ENCODE data around the gene IPO11. TPM values are rescaled to one million over a fixed set of nuclear protein-coding genes. Genes with fewer than 3 reads are reported as not detected.

The IPO11 gene
- 71.7 and 120 TPM in 2 replicates for total RNA-seq

- peak; percentile 99 for DNase-seq (ENCODE audit: low read depth in 2 of 2)
Measured at GRCh38 chr5:62412549-62413329, at the start of gene IPO11. TSS of gene IPO11 (plus strand) at chr5:62412763. CDS start at chr5:62437280, 24,517 bp downstream.

GRCh38 chr5:62369039-62369438, 43.5 kb upstream of the IPO11 start:
- no peak for DNase-seq (ENCODE audit: low read depth in 2 of 2)

- DNase-seq (ENCODE audit: low read depth in 2 of 2): no peak
Measured at GRCh38 chr5:62371409-62371808, 41.2 kb upstream of the IPO11 start.

GRCh38 chr5:62372600-62372999, 40.0 kb upstream of the IPO11 start:
- DNase-seq (ENCODE audit: low read depth in 2 of 2): no peak

GRCh38 chr5:62373382-62373781, 39.2 kb upstream of the IPO11 start:
- DNase-seq (ENCODE audit: low read depth in 2 of 2): no peak

GRCh38 chr5:62374090-62374489, 38.5 kb upstream of the IPO11 start:
- no peak for DNase-seq (ENCODE audit: low read depth in 2 of 2)

GRCh38 chr5:62375627-62376026, 36.9 kb upstream of the IPO11 start:
- no peak for DNase-seq (ENCODE audit: low read depth in 2 of 2)

GRCh38 chr5:62376064-62376463, 36.5 kb upstream of the IPO11 start:
- DNase-seq (ENCODE audit: low read depth in 2 of 2): no peak

- DNase-seq (ENCODE audit: low read depth in 2 of 2): peak in 1 of 2 donors; percentile 42
Measured at GRCh38 chr5:62385131-62385530, 27.4 kb upstream of the IPO11 start.

GRCh38 chr5:62385816-62386400, 26.7 kb upstream of the IPO11 start:
- peak in 1 of 2 donors; percentile 33 for DNase-seq (ENCODE audit: low read depth in 2 of 2)

- DNase-seq (ENCODE audit: low read depth in 2 of 2): no peak
Measured at GRCh38 chr5:62386824-62387223, 25.7 kb upstream of the IPO11 start.

GRCh38 chr5:62395210-62395950, 17.2 kb upstream of the IPO11 start:
- no peak for DNase-seq (ENCODE audit: low read depth in 2 of 2)

- DNase-seq (ENCODE audit: low read depth in 2 of 2): peak; percentile 98
Measured at GRCh38 chr5:62403411-62404250, 8.9 kb upstream of the IPO11 start, which contains the start of gene DIMT1. TSS of gene DIMT1 (minus strand) at chr5:62403905. CDS start at chr5:62403772, 133 bp downstream.

- no peak for DNase-seq (ENCODE audit: low read depth in 2 of 2)
Measured at GRCh38 chr5:62413711-62414110, 1.1 kb downstream of the IPO11 start.

GRCh38 chr5:62418462-62419076, 6.0 kb downstream of the IPO11 start:
- DNase-seq (ENCODE audit: low read depth in 2 of 2): no peak

GRCh38 chr5:62419609-62420008, 7.0 kb downstream of the IPO11 start:
- DNase-seq (ENCODE audit: low read depth in 2 of 2): no peak

GRCh38 chr5:62421414-62421813, 8.9 kb downstream of the IPO11 start:
- no peak for DNase-seq (ENCODE audit: low read depth in 2 of 2)

- no peak for DNase-seq (ENCODE audit: low read depth in 2 of 2)
Measured at GRCh38 chr5:62424763-62425162, 12.2 kb downstream of the IPO11 start.

GRCh38 chr5:62431735-62432620, 19.4 kb downstream of the IPO11 start:
- no peak for DNase-seq (ENCODE audit: low read depth in 2 of 2)

GRCh38 chr5:62432621-62433064, 20.1 kb downstream of the IPO11 start:
- DNase-seq (ENCODE audit: low read depth in 2 of 2): no peak
